SU-DHL-6 (cell line): ENCODE results near the gene ST7L.
"Not testable (repeated sequence)": the region's sequence is repeated elsewhere in the genome, so short reads cannot be mapped to it uniquely, and the experiment has no call there.

Source experiments
- H2AFZ ChIP-seq: fragments of 200-600 bp; sonication (generic); 2 replicates; pipeline ENCODE4 v1.6.1; 2014; ENCODE audit warnings: low read depth, mild to moderate bottlenecking, moderate library complexity, mixed read lengths, antibody characterized with exemption, low read length; ENCODE audit not compliant: severe bottlenecking
- H3F3A ChIP-seq: fragments of 200-600 bp; shearing (Covaris generic); 2 replicates; pipeline ENCODE4 v1.6.0; 2016; ENCODE audit warnings: antibody characterized with exemption, mild to moderate bottlenecking; ENCODE audit not compliant: insufficient read depth
- H3K27ac ChIP-seq: fragments of 200-600 bp; sonication (generic); 2 replicates; pipeline ENCODE4 v1.5.1; 2016; ENCODE audit warnings: low read depth, mild to moderate bottlenecking, low read length, moderate library complexity, mixed read lengths
- H3K27me3 ChIP-seq: fragments of 200-600 bp; sonication (generic), shearing (Covaris generic); 2 replicates; pipeline ENCODE4 v1.6.0; 2014; ENCODE audit warnings: mild to moderate bottlenecking, low read length
- H3K36me3 ChIP-seq: fragments of 200-600 bp; sonication (generic); 2 replicates; pipeline ENCODE4 v1.6.1; 2014; ENCODE audit warnings: mild to moderate bottlenecking, low read length, mixed read lengths
- H3K4me2 ChIP-seq: fragments of 300-600, 200-600 bp; shearing (Covaris generic), sonication (generic); 2 replicates; pipeline ENCODE4 v1.6.0; 2014; ENCODE audit warnings: low read length, low read depth, mild to moderate bottlenecking; ENCODE audit not compliant: poor library complexity, severe bottlenecking
- H3K4me3 ChIP-seq: fragments of 200-600 bp; sonication (generic); 2 replicates; pipeline ENCODE4 v1.5.1; 2014; ENCODE audit warnings: antibody characterized with exemption, low read length, mild to moderate bottlenecking, mixed read lengths; ENCODE audit not compliant: insufficient read depth, poor library complexity, severe bottlenecking
- H3K79me2 ChIP-seq: fragments of 200-600 bp; sonication (generic); 2 replicates; pipeline ENCODE4 v1.6.1; 2014; ENCODE audit warnings: mild to moderate bottlenecking, low read length, moderate library complexity; ENCODE audit not compliant: insufficient read depth
- H3K9ac ChIP-seq: fragments of 200-600 bp; sonication (generic); 2 replicates; pipeline ENCODE4 v1.7.0; 2014; ENCODE audit warnings: mild to moderate bottlenecking, low read length
- H3K9me2 ChIP-seq: fragments of 200-600 bp; sonication (generic); replicated peaks from 2 replicates; pipeline ENCODE4 v1.6.1; 2014; ENCODE audit warnings: low read length; ENCODE audit not compliant: insufficient read depth
- H3K9me3 ChIP-seq: fragments of 200-600 bp; sonication (generic); 2 replicates; pipeline ENCODE4 v1.6.1; 2014; ENCODE audit warnings: low read length, mixed read lengths; ENCODE audit not compliant: insufficient read depth
- H4K20me1 ChIP-seq: fragments of 200-600 bp; sonication (generic); 2 replicates; pipeline ENCODE4 v1.6.1; 2014; ENCODE audit warnings: low read depth, mild to moderate bottlenecking, antibody characterized with exemption, low read length, moderate library complexity, mixed read lengths
- EZH2phosphoT487 ChIP-seq: fragments of 200-600 bp; sonication (generic), shearing (Covaris generic); conservative IDR thresholded peaks from 2 replicates; pipeline ENCODE4 v1.6.1; 2018; ENCODE audit warnings: mild to moderate bottlenecking, antibody characterized with exemption, low read length, moderate library complexity, mixed read lengths
- TF ChIP-seq, protein P1 (sequence below): fragments of 200-600 bp; sonication (generic); IDR thresholded peaks from one replicate; pipeline ENCODE4 v1.5.1; 2017; ENCODE audit warnings: antibody characterized with exemption, mild to moderate bottlenecking, low read length, moderate library complexity; ENCODE audit not compliant: insufficient read depth, poor library complexity, severe bottlenecking

The ST7L gene

DNA sequence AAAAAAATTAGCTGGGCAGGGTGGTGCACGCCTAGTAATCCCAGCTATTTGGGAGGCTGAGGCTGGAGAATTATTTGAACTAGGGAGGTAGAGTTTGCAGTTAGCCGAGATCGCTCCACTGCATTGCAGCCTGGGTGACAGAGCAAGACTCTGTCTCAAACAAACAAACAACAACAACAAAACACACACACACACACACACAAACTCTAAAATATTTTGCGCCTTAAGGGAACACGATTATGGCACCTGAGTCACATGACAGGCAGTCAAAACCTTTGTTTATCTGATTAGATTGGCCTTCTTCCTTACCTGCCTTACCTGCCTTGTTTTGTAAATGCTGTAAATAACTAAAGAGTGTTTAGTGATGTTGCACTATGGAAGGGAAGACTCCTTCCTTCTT, 130.8 kb downstream of the ST7L start:
- H2AFZ ChIP-seq, result no peak overlapping the region
- no peak overlapping the region for H3K4me3 ChIP-seq
- no peaks in the 10 kb centered on the region for H3K79me2 ChIP-seq
- H3K9me2 ChIP-seq, result no peaks in the 10 kb centered on the region
- H3K36me3 ChIP-seq, result no peaks in the 10 kb centered on the region
- no peak overlapping the region for H3K9ac ChIP-seq
- TF ChIP-seq, protein P1, sequence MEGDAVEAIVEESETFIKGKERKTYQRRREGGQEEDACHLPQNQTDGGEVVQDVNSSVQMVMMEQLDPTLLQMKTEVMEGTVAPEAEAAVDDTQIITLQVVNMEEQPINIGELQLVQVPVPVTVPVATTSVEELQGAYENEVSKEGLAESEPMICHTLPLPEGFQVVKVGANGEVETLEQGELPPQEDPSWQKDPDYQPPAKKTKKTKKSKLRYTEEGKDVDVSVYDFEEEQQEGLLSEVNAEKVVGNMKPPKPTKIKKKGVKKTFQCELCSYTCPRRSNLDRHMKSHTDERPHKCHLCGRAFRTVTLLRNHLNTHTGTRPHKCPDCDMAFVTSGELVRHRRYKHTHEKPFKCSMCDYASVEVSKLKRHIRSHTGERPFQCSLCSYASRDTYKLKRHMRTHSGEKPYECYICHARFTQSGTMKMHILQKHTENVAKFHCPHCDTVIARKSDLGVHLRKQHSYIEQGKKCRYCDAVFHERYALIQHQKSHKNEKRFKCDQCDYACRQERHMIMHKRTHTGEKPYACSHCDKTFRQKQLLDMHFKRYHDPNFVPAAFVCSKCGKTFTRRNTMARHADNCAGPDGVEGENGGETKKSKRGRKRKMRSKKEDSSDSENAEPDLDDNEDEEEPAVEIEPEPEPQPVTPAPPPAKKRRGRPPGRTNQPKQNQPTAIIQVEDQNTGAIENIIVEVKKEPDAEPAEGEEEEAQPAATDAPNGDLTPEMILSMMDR, result no peak
- no peak for TF ChIP-seq EZH2phosphoT487
- no peak overlapping the region for H3K27ac ChIP-seq
- H3K27me3 ChIP-seq, result no peaks in the 10 kb centered on the region
- H4K20me1 ChIP-seq, result no peaks in the 10 kb centered on the region
- H3K4me2 ChIP-seq, result no peak overlapping the region
- no peaks in the 10 kb centered on the region for H3F3A ChIP-seq
- H3K9me3 ChIP-seq, result no peaks in the 10 kb centered on the region

DNA sequence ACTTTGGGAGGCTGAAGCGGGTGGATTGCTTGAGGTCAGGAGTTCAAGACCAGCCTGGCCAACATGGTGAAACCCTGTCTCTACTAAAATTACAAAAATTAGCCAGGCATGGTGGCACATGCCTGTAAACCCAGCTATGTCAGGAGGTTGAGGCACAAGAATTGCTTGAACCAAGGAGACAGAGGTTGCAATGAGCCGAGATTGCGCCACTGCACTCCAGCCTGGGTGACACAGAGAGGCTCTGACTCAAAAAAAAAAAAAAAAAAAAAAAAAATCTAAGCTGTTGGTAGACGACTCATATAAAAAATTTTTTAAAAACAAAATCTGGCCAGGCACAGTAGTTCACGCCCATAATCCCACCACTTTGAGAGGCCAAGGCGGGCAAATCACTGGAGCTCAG, 131.3 kb downstream of the ST7L start:
- H3K27me3 ChIP-seq, H2AFZ ChIP-seq: not testable (repeated sequence)

DNA sequence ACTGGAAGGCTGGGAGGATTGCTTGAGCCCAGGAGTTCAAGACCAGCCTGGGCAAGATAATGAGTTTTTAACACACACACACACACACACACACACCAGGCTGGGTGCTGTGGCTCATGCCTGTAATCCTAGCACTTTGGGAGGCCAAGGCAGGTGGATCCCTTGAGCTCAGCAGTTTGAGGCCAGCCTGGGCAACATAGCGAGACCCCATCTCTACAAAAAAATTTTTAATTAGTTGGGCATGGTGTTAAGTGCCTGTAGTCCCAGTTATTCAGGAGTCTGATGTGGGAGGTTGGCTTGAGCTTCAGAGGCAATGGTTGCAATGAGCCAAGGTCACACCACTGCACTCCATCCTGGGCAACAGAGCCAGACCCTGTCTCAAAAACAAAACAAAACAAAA, 132.9 kb downstream of the ST7L start:
- H2AFZ ChIP-seq, H4K20me1 ChIP-seq, H3F3A ChIP-seq, H3K27me3 ChIP-seq, H3K4me3 ChIP-seq, H3K79me2 ChIP-seq, H3K4me2 ChIP-seq, H3K9me3 ChIP-seq, H3K9ac ChIP-seq, H3K36me3 ChIP-seq, H3K9me2 ChIP-seq, H3K27ac ChIP-seq: not testable (repeated sequence)

More for the DNA sequence above, 131.3 kb downstream of the ST7L start:
- H3K9me2 ChIP-seq, H3K27ac ChIP-seq, H3K79me2 ChIP-seq, H3K36me3 ChIP-seq, H3K9me3 ChIP-seq, H3K4me3 ChIP-seq, H3F3A ChIP-seq, H4K20me1 ChIP-seq, H3K9ac ChIP-seq, H3K4me2 ChIP-seq: not testable (repeated sequence)

DNA sequence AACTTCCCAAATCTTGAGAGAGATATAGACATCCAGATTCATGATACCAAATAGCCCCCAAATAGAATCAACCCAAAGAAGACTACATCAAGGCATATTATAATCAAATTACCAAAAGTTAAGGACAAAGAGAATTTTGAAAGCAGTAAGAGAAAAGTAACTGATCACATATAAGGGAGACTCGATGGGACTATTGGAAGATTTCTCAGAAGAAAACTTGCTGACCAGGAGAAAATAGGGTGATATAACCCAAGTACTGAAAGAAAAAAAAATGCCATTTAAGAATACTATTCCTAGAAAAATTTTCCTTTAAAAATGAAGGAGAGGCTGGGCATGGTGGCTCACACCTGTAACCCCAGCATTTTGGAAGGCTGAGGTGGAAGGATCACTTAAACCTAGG, 140.6 kb downstream of the ST7L start:
- H3F3A ChIP-seq, result no peaks in the 10 kb centered on the region
- H3K4me3 ChIP-seq, result no peak overlapping the region
- H3K27ac ChIP-seq, result no peak overlapping the region
- no peak overlapping the region for H3K4me2 ChIP-seq
- no peaks in the 10 kb centered on the region for H3K79me2 ChIP-seq
- H3K9ac ChIP-seq, result no peak overlapping the region
- H3K36me3 ChIP-seq, result no peaks in the 10 kb centered on the region
- no peaks in the 10 kb centered on the region for H3K9me2 ChIP-seq
- H4K20me1 ChIP-seq, result no peaks in the 10 kb centered on the region
- H3K27me3 ChIP-seq, result no peaks in the 10 kb centered on the region
- H2AFZ ChIP-seq, result no peak overlapping the region
- TF ChIP-seq, protein P1, result no peak
- TF ChIP-seq EZH2phosphoT487, result no peak
- no peaks in the 10 kb centered on the region for H3K9me3 ChIP-seq
